Stomach (tissue), 19 donors: ENCODE measurements around the gene JADE1. TPM values are rescaled to one million over a fixed set of nuclear protein-coding genes. Genes with fewer than 3 reads are reported as not detected.

Experiments
- DNase-seq, 2 donors: peaks; one replicate each; pipeline versions ENCODE4 v3.0.0 to v3.0.0-alpha.2; 2013 to 2019
- H3K27ac ChIP-seq, 5 donors: fragments of 200-600 bp in 4 of 5; sonication (generic) in 4 of 5; one replicate each; pipeline ENCODE4 v1.5.1; 2013 to 2019; ENCODE audit warnings: mild to moderate bottlenecking in 1 of 5, moderate library complexity in 1 of 5
- H3K27me3 ChIP-seq, 3 donors: fragments of 200-600 bp; sonication (generic); one replicate each; pipeline ENCODE4 v1.5.1; 2017 to 2019; ENCODE audit warnings: mixed run types in 1 of 3
- H3K36me3 ChIP-seq, 4 donors: fragments of 200-600 bp; sonication (generic); 1 replicate in 3 of 4; 2 replicates in 1 of 4; pipeline ENCODE4 v1.5.1; 2016 to 2019
- H3K4me1 ChIP-seq, 4 donors: fragments of 200-600 bp; sonication (generic); one replicate each; pipeline ENCODE4 v1.5.1; 2016 to 2019
- H3K4me3 ChIP-seq, 4 donors: fragments of 200-600 bp; sonication (generic) in 3 of 4; one replicate each; pipeline ENCODE4 v1.5.1; 2016 to 2019; ENCODE audit warnings: mild to moderate bottlenecking in 1 of 4
- H3K9me3 ChIP-seq, 4 donors: fragments of 200-600 bp; sonication (generic); one replicate each; pipeline ENCODE4 v1.5.1; 2016 to 2019
- EP300 ChIP-seq: sonication (generic); formaldehyde crosslinking; IDR thresholded peaks from one replicate; pipeline ENCODE4 v1.6.1; 2017; ENCODE audit warnings: antibody characterized with exemption
- POLR2A ChIP-seq, 4 donors: fragments of 450-650 bp; IDR thresholded peaks; one replicate each; pipeline ENCODE4 v1.6.1; 2016; ENCODE audit warnings: antibody characterized with exemption in 4 of 4, control low read depth in 2 of 4, mild to moderate bottlenecking in 1 of 4, moderate library complexity in 1 of 4
- POLR2AphosphoS5 ChIP-seq, 3 donors: sonication (generic); formaldehyde crosslinking; IDR thresholded peaks; one replicate each; pipeline ENCODE4 v1.6.1; 2016; ENCODE audit warnings: antibody characterized with exemption in 3 of 3
- WGBS, 5 donors: extraction: QIAGEN DNeasy Blood & Tissue Kit in 3 of 5; methylation state at CpG; one replicate each; pipeline versions ENCODE4 v1.1.5 to v1.1.7; 2013 to 2018; 5-methylcytosine and 5-hydroxymethylcytosine counted together
- intact Hi-C: fragments of 100-400 bp; cut with DNase I; formaldehyde crosslinking; loops from one replicate; pipeline ENCODE4 v1.15.1; 2023; ENCODE audit warnings: low total_unique reads
- long read RNA-seq, 10 donors: transcript quantifications; one replicate each; lab custom pipeline, GENCODE V29; 2026
- polyA plus RNA-seq, 3 donors: library from polyadenylated mRNA; stranded (reverse); fragments of 200-250 nt; gene quantifications; one replicate each; pipeline ENCODE4 v1.2.3, GENCODE V29; 2013
- total RNA-seq, 5 donors: library from RNA; depleted of rRNA; stranded (reverse); fragments of >200 nt; gene quantifications; one replicate each; pipeline versions ENCODE4 v1.1.0 to v1.2.3, GENCODE V29; 2014 to 2016
- TF ChIP-seq, protein P1 (sequence below), 7 experiments: fragments of 450-650 bp in 4 of 7; fragments of 200-600 bp in 3 of 7; sonication (generic) in 3 of 7; IDR thresholded peaks; one replicate each; pipeline ENCODE4 v1.5.1; 2016 to 2019; ENCODE audit warnings: antibody characterized with exemption in 7 of 7, control low read depth in 2 of 7, mild to moderate bottlenecking in 1 of 7
- donor health status: healthy with polysubstance abuse.
- donor health status: Bipolar disorder and iron deficiency.
- donor health status: healthy.

JADE1 gene
- total RNA-seq, result 10 to 100 TPM; 11.6 to 57.2 (median 31.7) TPM
- 10 to 100 TPM; 11.2 to 16.3 (median 12.3) TPM for polyA plus RNA-seq
- long read RNA-seq, donor 1, result 0 reads
- long read RNA-seq, donor 2, full-length matches to known transcripts, result 4 of 4 reads
- long read RNA-seq, donor 2, partial matches to known transcripts, result 0 of 4 reads
- long read RNA-seq, donor 2, other reads (novel, unspliced or antisense), result 0 of 4 reads
- long read RNA-seq, donor 3, full-length matches to known transcripts, result 2 of 2 reads
- long read RNA-seq, donor 3, partial matches to known transcripts, result 0 of 2 reads
- long read RNA-seq, donor 3, other reads (novel, unspliced or antisense), result 0 of 2 reads
- long read RNA-seq, donor 4, result 0 reads
- long read RNA-seq, donor 5, partial matches to known transcripts, result 0 of 2 reads
- long read RNA-seq, donor 5, other reads (novel, unspliced or antisense), result 0 of 2 reads
- long read RNA-seq, donor 6, full-length matches to known transcripts, result 5 of 5 reads
- long read RNA-seq, donor 6, partial matches to known transcripts, result 0 of 5 reads
- long read RNA-seq, donor 6, other reads (novel, unspliced or antisense), result 0 of 5 reads
- long read RNA-seq, donor 7, full-length matches to known transcripts, result 4 of 4 reads
- long read RNA-seq, donor 7, partial matches to known transcripts, result 0 of 4 reads
- long read RNA-seq, donor 7, other reads (novel, unspliced or antisense), result 0 of 4 reads
- long read RNA-seq, donor 8, full-length matches to known transcripts, result 1 of 1 reads
- long read RNA-seq, donor 8, partial matches to known transcripts, result 0 of 1 reads
- long read RNA-seq, donor 8, other reads (novel, unspliced or antisense), result 0 of 1 reads
- long read RNA-seq, donor 9, result 0 reads
- long read RNA-seq, donor 10, partial matches to known transcripts, result 0 of 1 reads
- long read RNA-seq, donor 10, other reads (novel, unspliced or antisense), result 0 of 1 reads

DNA sequence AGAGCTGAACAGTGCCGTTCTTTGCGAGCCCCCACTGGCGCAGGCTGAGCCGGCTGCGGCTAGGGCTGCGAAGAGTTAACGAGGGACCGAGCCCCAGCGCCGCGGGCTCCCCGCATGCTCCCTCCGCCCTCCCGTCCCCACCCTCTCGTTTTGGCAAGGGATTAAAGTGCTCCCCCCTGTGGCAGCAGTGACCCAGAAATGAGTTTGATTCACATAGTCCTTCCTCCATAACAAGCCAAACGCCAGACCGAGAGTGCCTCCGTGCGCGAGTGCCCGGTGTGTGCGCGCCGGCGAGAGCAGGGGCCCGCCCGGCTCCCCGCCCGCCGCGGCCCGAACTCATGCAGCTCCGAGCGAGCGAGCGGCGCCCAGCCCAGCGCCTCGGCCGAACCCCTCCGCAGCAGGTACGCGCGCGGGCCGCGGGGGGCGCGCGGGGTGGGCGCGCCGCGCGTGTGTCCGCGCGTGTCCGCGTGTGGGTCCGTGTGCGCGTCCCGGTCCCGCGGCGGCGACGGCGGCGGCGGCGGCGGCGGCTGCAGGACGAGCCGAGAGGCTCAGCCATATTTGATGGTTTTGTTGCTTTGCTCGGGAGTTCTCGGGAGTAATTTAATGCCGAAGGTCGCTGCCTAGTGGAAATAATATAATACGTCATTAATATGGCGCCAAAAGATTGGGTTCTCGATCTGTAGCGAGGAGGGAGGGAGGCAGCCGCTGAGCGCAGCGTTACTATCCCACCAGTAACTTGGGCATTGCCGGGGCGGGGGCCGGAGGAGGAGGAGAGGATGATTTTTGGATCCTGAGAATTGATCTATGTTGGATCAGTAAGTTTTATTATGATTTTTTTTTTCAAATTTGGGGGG, at the start of gene JADE1:
TSS of gene JADE1 (plus strand) at position 224 of the 854 bp plus-strand sequence. CDS start 22,059 bp downstream, outside the sequence.
- WGBS, 5 donors, result 0 to 1% (median 0%) methylated on average over 60 to 89 of the region's 91 CpGs
- H3K9me3 ChIP-seq, result no peaks in the 10 kb centered on the region
- H3K4me1 ChIP-seq, result peaks cover 7 to 32% (median 22%) of the 10 kb centered on the region in 4 donors
- intact Hi-C loops, result no loop called here
- peak within 1 kb of the TSS; percentile 91 to 97 (median 97) for H3K27ac ChIP-seq
- DNase-seq, result peak; percentile 95 to 98
- peak within 1 kb of the TSS; percentile 69 to 93 (median 71) for H3K4me3 ChIP-seq
- H3K36me3 ChIP-seq, result no peaks in the 10 kb centered on the region
- H3K27me3 ChIP-seq, result no peaks in the 10 kb centered on the region
- TF ChIP-seq POLR2AphosphoS5 (IDR thresholded peaks at IDR 0.05) (peak; percentile 72 to 96 (median 91)), EP300 (no peak), POLR2A (IDR thresholded peaks at IDR 0.05) (peak in 1 of 4 donors; percentile 34)
- TF ChIP-seq, protein P1, sequence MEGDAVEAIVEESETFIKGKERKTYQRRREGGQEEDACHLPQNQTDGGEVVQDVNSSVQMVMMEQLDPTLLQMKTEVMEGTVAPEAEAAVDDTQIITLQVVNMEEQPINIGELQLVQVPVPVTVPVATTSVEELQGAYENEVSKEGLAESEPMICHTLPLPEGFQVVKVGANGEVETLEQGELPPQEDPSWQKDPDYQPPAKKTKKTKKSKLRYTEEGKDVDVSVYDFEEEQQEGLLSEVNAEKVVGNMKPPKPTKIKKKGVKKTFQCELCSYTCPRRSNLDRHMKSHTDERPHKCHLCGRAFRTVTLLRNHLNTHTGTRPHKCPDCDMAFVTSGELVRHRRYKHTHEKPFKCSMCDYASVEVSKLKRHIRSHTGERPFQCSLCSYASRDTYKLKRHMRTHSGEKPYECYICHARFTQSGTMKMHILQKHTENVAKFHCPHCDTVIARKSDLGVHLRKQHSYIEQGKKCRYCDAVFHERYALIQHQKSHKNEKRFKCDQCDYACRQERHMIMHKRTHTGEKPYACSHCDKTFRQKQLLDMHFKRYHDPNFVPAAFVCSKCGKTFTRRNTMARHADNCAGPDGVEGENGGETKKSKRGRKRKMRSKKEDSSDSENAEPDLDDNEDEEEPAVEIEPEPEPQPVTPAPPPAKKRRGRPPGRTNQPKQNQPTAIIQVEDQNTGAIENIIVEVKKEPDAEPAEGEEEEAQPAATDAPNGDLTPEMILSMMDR (IDR thresholded peaks at IDR 0.05), result peak in 5 of 7 experiments; percentile 29 to 57 (median 44)

DNA sequence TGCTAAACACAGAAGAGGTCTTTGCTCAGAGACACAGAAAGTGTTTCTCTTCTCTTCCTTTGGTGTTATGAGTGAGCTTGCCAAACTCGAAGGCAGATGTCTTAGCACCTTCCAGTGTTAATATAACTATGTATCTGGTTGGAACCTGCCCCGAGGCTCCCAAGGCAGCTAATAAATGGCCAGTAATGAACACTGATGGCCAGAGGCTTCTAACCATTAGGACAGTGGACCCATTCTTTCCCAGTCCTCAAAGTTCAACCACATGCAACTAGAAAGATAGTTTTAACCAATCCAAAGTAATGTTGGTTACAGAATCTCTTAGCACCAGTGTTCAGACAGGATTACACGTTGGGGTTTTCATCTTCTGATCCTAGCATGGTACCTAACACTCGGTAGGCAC, 42.7 kb upstream of the JADE1 start:
- H3K4me3 ChIP-seq, result no peak overlapping the region
- H3K9me3 ChIP-seq, result no peaks in the 10 kb centered on the region
- no peak for TF ChIP-seq POLR2A (IDR thresholded peaks at IDR 0.05)
- TF ChIP-seq, protein P1 (IDR thresholded peaks at IDR 0.05), result no peak
- no peak for TF ChIP-seq EP300
- no peak for TF ChIP-seq POLR2AphosphoS5 (IDR thresholded peaks at IDR 0.05)
- no peak overlapping the region for H3K27ac ChIP-seq
- no peak for DNase-seq
- intact Hi-C loops, result no loop called here
- no peaks in the 10 kb centered on the region for H3K36me3 ChIP-seq
- no peaks in the 10 kb centered on the region for H3K4me1 ChIP-seq
- no peaks in the 10 kb centered on the region for H3K27me3 ChIP-seq
- WGBS, 5 donors, result 76 to 84% (median 80%) methylated on average over 4 of the region's 4 CpGs

DNA sequence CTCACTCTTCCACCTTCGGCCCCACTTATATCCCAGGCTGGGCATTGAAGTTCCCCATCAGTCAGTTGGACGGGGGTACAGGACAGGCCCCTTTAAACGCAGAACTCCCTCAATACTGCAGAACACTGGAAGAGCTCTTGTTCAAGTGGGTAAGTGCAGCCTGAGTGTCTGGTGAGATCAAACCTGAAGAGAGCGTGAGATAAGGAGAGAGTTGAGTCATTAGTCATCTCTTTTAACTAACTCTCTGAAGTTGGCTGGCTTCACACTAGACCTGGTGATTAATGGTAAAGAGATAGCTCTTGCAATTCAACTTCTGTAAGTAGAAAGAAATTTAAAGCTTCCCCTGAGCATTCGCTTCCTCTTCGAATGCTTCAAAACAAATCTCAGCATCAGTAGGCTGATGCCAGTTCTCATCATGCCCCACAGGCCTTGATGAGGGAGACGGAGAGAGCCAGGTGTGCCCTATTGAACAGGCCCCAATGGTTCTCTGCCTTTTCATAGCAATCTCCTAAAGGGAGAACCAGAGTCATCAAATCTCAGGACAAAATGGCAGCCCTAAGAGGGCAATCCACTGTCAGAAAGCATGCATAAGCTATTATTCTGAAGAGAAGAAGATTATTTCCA, 41.0 kb upstream of the JADE1 start:
- TF ChIP-seq POLR2AphosphoS5 (IDR thresholded peaks at IDR 0.05) (no peak), POLR2A (IDR thresholded peaks at IDR 0.05) (no peak), EP300 (no peak)
- TF ChIP-seq, protein P1 (IDR thresholded peaks at IDR 0.05), result no peak
- Histone ChIP-seq H3K27me3 (no peaks in the 10 kb centered on the region), H3K36me3 (no peaks in the 10 kb centered on the region), H3K4me1 (no peaks in the 10 kb centered on the region), H3K27ac (no peak overlapping the region), H3K9me3 (no peaks in the 10 kb centered on the region), H3K4me3 (no peak overlapping the region)
- intact Hi-C loops, result no loop called here
- DNase-seq, result no peak
- 80 to 89% (median 86%) methylated on average over 7 of the region's 7 CpGs for WGBS, 5 donors
